DND-41 (cell line): ENCODE data around the gene RHOV.

Experiments
- ATAC-seq: fragments of 200-7000 bp; cut with Tn5 transposase; 3 replicates; pipeline ENCODE4 v1.9.1; 2021; ENCODE audit warnings: low read depth; ENCODE audit not compliant: insufficient read depth
- DNase-seq: peaks from one replicate; pipeline ENCODE4 v3.0.0-alpha.2; 2020
- H2AFZ ChIP-seq: 2 replicates; pipeline ENCODE4 v1.6.0; 2012; ENCODE audit warnings: low read depth, low read length
- H3K27ac ChIP-seq: 2 replicates; pipeline ENCODE4 v1.5.1; 2012; ENCODE audit warnings: low read length, inconsistent platforms
- H3K27me3 ChIP-seq: fragments of 200-600 bp; sonication (generic); 2 replicates; pipeline ENCODE4 v1.6.0; 2012; ENCODE audit warnings: low read length, mild to moderate bottlenecking, inconsistent platforms; ENCODE audit not compliant: insufficient read depth, poor library complexity
- H3K36me3 ChIP-seq: 2 replicates; pipeline ENCODE4 v1.5.1; 2012; ENCODE audit warnings: low read length, inconsistent platforms; ENCODE audit not compliant: insufficient read depth
- H3K4me1 ChIP-seq: 2 replicates; pipeline ENCODE4 v1.5.1; 2012; ENCODE audit warnings: mild to moderate bottlenecking, low read length; ENCODE audit not compliant: insufficient read depth
- H3K4me2 ChIP-seq: 2 replicates; pipeline ENCODE4 v1.6.0; 2012; ENCODE audit warnings: mild to moderate bottlenecking, moderate library complexity, low read length, inconsistent platforms; ENCODE audit not compliant: insufficient read depth
- H3K4me3 ChIP-seq, 2 experiments: fragments of 200-600 bp in 1 of 2; shearing (Covaris generic) in 1 of 2; 2 replicates each; pipeline ENCODE4 v1.5.1; 2012 to 2016; ENCODE audit warnings: inconsistent platforms in 2 of 2, low read length in 2 of 2, mild to moderate bottlenecking in 2 of 2, low read depth in 1 of 2, moderate library complexity in 1 of 2
- H3K79me2 ChIP-seq: 2 replicates; pipeline ENCODE4 v1.6.0; 2012; ENCODE audit warnings: low read length, inconsistent platforms; ENCODE audit not compliant: insufficient read depth
- H3K9ac ChIP-seq: 2 replicates; pipeline ENCODE4 v1.6.0; 2012; ENCODE audit warnings: low read depth, mild to moderate bottlenecking, inconsistent platforms, low read length, moderate library complexity
- H3K9me3 ChIP-seq: 2 replicates; pipeline ENCODE4 v1.5.1; 2012; ENCODE audit warnings: low read length, moderate library complexity, mild to moderate bottlenecking, inconsistent platforms; ENCODE audit not compliant: insufficient read depth, severe bottlenecking
- H4K20me1 ChIP-seq: 2 replicates; pipeline ENCODE4 v1.6.0; 2012; ENCODE audit warnings: low read length; ENCODE audit not compliant: insufficient read depth
- EZH2 ChIP-seq: IDR thresholded peaks from 3 replicates; pipeline ENCODE4 v1.6.1; 2012; ENCODE audit warnings: borderline replicate concordance, low read depth, mild to moderate bottlenecking, moderate library complexity, low read length, inconsistent platforms; ENCODE audit not compliant: severe bottlenecking
- TF ChIP-seq, protein P1 (sequence below): IDR thresholded peaks from 2 replicates; pipeline ENCODE4 v1.5.1; 2012; ENCODE audit warnings: borderline replicate concordance, low read length, moderate library complexity, mild to moderate bottlenecking; ENCODE audit not compliant: poor library complexity, severe bottlenecking; ENCODE audit errors: extremely low read depth

The RHOV gene

DNA sequence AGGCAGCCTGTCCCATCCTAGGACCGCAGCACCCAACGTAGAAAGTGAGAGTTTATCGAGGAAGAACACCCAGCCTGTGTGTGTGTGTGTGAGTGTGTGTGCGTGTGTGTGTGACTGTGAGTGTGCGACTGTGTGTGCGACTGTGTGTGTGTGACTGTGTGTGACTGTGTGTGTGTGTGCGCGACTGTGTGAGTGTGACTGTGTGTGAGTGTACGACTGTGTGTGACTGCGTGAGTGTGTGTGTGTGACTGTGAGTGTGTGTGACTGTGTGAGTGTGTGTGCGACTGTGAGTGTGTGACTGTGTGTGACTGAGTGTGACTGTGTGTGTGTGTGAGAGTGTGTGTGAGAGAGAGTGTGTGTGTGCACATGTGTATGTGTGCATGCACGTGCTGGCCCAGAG lies 40.0 kb upstream of the RHOV start:
- H2AFZ ChIP-seq, result no peak overlapping the region
- H3K36me3 ChIP-seq, result no peaks in the 10 kb centered on the region
- no peak overlapping the region for H3K9ac ChIP-seq
- no peaks in the 10 kb centered on the region for H4K20me1 ChIP-seq
- H3K4me1 ChIP-seq, result no peaks in the 10 kb centered on the region
- no peaks in the 10 kb centered on the region for H3K79me2 ChIP-seq
- H3K9me3 ChIP-seq, result no peaks in the 10 kb centered on the region
- H3K4me2 ChIP-seq, result no peak overlapping the region
- TF ChIP-seq, protein P1, sequence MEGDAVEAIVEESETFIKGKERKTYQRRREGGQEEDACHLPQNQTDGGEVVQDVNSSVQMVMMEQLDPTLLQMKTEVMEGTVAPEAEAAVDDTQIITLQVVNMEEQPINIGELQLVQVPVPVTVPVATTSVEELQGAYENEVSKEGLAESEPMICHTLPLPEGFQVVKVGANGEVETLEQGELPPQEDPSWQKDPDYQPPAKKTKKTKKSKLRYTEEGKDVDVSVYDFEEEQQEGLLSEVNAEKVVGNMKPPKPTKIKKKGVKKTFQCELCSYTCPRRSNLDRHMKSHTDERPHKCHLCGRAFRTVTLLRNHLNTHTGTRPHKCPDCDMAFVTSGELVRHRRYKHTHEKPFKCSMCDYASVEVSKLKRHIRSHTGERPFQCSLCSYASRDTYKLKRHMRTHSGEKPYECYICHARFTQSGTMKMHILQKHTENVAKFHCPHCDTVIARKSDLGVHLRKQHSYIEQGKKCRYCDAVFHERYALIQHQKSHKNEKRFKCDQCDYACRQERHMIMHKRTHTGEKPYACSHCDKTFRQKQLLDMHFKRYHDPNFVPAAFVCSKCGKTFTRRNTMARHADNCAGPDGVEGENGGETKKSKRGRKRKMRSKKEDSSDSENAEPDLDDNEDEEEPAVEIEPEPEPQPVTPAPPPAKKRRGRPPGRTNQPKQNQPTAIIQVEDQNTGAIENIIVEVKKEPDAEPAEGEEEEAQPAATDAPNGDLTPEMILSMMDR, result no peak
- no peak for TF ChIP-seq EZH2
- ATAC-seq, result no peak
- H3K27me3 ChIP-seq, result no peaks in the 10 kb centered on the region
- no peak overlapping the region for H3K4me3 ChIP-seq
- H3K27ac ChIP-seq, result no peak overlapping the region
- no peak for DNase-seq

DNA sequence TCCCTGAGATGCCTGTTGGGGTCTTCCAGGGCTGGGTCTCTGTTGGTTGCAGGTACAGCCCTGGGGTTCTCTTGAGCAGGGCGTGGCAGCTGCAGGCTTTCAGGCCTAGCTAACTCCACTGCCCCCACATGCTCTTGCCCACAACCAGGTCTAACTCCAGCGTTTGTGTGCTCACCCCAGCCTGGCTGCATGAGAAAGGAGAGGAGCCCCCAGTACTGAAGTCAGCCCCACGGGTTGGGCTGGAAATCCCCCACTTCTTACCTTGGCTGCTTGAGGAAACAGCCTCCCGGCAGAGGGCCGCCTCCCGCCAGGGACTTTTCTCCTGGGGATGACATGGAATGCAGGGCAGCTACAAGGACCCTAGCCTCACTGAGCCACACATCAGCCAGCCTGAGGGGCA lies 38.4 kb upstream of the RHOV start:
- no peak overlapping the region for H3K9ac ChIP-seq
- no peaks in the 10 kb centered on the region for H3K36me3 ChIP-seq
- H3K79me2 ChIP-seq, result no peaks in the 10 kb centered on the region
- H3K27me3 ChIP-seq, result no peaks in the 10 kb centered on the region
- H3K4me3 ChIP-seq, result no peak overlapping the region
- 0 out of 2 replicates have a peak, but pooled peaks cover under 1% of the 10 kb centered on the region for H3K4me1 ChIP-seq
- H3K4me2 ChIP-seq, result no peak overlapping the region
- TF ChIP-seq EZH2, result no peak
- TF ChIP-seq, protein P1, result no peak
- ATAC-seq, result no peak
- H2AFZ ChIP-seq, result no peak overlapping the region
- H4K20me1 ChIP-seq, result no peaks in the 10 kb centered on the region
- H3K27ac ChIP-seq, result no peak overlapping the region
- DNase-seq, result no peak
- H3K9me3 ChIP-seq, result no peaks in the 10 kb centered on the region

DNA sequence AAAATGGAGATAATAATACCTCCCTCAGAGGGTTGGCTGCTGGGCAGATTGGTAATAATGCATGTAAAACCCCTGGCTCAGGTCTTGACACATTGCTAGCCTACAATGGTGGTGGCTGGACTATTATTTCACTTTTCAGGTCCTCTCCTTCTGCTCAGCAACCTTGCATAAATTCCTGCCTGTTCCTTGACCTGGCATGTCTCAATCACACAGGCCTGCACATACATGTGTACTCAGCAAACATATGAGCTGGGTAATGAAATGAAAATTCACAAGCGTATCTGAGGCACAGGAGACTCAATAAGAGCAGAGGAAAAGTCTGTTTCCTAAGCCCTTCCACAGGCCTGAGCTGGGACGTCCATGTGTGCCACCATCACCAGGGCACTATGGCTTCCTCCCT lies 37.7 kb upstream of the RHOV start:
- H3K4me3 ChIP-seq, result no peak overlapping the region
- no peak overlapping the region for H3K4me2 ChIP-seq
- H2AFZ ChIP-seq, result no peak overlapping the region
- H3K79me2 ChIP-seq, result no peaks in the 10 kb centered on the region
- H3K27me3 ChIP-seq, result no peaks in the 10 kb centered on the region
- H3K36me3 ChIP-seq, result no peaks in the 10 kb centered on the region
- no peak overlapping the region for H3K9ac ChIP-seq
- no peaks in the 10 kb centered on the region for H3K9me3 ChIP-seq
- DNase-seq (no peak), ATAC-seq (no peak)
- TF ChIP-seq, protein P1, result no peak
- TF ChIP-seq EZH2, result no peak
- peaks cover 8% of the 10 kb centered on the region for H3K4me1 ChIP-seq
- H3K27ac ChIP-seq, result no peak overlapping the region
- H4K20me1 ChIP-seq, result no peaks in the 10 kb centered on the region

DNA sequence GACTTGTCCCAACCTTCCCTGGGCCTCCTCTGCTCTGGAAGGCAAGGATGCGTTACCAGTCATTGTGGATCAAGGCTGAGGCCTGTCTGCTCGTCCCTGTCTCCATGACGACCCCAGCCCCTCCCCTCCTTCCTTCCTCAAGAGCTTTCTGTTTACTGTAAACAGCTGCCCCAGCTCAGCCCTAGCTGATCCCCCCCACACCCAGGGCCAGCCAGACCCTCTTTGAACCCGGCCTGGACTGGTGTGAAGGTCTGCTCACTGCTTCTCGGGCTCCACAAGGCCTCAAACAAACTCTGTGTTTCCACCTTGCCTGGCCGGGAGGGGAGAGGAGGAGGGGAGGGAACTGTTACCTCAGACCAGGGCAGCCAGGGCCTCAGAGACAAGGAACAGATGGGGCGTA lies 37.1 kb upstream of the RHOV start:
- no peaks in the 10 kb centered on the region for H3K9me3 ChIP-seq
- no peak for DNase-seq
- no peak overlapping the region for H2AFZ ChIP-seq
- H3K9ac ChIP-seq, result no peak overlapping the region
- H3K4me3 ChIP-seq, result no peak overlapping the region
- peaks cover 14% of the 10 kb centered on the region for H3K4me1 ChIP-seq
- TF ChIP-seq, protein P1, result no peak
- TF ChIP-seq EZH2, result no peak
- no peak overlapping the region for H3K4me2 ChIP-seq
- H3K36me3 ChIP-seq, result no peaks in the 10 kb centered on the region
- ATAC-seq, result no peak
- no peaks in the 10 kb centered on the region for H4K20me1 ChIP-seq
- no peak overlapping the region for H3K27ac ChIP-seq
- no peaks in the 10 kb centered on the region for H3K27me3 ChIP-seq
- H3K79me2 ChIP-seq, result no peaks in the 10 kb centered on the region
